ENCODE data around the gene THRSP.

- TF ChIP-seq, protein P1, sequence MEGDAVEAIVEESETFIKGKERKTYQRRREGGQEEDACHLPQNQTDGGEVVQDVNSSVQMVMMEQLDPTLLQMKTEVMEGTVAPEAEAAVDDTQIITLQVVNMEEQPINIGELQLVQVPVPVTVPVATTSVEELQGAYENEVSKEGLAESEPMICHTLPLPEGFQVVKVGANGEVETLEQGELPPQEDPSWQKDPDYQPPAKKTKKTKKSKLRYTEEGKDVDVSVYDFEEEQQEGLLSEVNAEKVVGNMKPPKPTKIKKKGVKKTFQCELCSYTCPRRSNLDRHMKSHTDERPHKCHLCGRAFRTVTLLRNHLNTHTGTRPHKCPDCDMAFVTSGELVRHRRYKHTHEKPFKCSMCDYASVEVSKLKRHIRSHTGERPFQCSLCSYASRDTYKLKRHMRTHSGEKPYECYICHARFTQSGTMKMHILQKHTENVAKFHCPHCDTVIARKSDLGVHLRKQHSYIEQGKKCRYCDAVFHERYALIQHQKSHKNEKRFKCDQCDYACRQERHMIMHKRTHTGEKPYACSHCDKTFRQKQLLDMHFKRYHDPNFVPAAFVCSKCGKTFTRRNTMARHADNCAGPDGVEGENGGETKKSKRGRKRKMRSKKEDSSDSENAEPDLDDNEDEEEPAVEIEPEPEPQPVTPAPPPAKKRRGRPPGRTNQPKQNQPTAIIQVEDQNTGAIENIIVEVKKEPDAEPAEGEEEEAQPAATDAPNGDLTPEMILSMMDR (IDR thresholded peaks at IDR 0.05): no peak
- no peak for TF ChIP-seq EZH2 (IDR thresholded peaks at IDR 0.05; ENCODE audit: borderline replicate concordance, insufficient read depth, low read depth, low read length, poor library complexity, severe bottlenecking)
Measured at GRCh38 chr11:78039391-78039918, 24.2 kb upstream of the THRSP start.
